Measurements from ENCODE around the gene TEKTIP1. TPM values are rescaled to one million over a fixed set of nuclear protein-coding genes. Genes with fewer than 3 reads are reported as not detected.

The TEKTIP1 gene
- total and polyA plus RNA-seq, 2 donors (not counting 1 experiment from before 2014, with no cell fraction given) = not detected

DNA sequence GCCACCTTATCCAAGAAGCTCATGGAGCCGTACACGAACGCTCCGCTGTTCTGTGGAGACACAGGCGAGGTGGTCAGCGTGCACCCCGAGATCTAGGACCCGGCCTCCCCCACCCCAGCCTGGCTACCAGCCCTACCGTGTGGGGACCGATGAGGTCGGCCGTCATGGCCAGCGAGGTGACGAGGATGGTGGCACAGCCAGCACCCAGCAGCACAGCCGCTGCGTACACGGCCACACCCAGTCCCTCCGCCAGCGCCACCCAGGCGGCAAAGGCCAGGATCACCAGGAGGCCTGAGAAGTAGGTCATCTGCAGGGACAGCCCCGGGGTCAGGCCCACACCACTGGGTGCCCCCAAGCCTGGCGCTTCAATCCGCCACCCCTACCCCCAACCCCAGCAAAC is 7.1 kb downstream of the TEKTIP1 start:
- Histone ChIP-seq H3K9ac (ENCODE audit: insufficient read depth, low read length) (no peak overlapping the region), H4K20me1 (ENCODE audit: control insufficient read depth, extremely low read depth, insufficient read depth, low read length) (no peaks in the 10 kb centered on the region), H3K27ac (ENCODE audit: insufficient read depth, low read length) (no peak overlapping the region), H3K4me1 (ENCODE audit: control insufficient read depth, extremely low read depth, insufficient read depth, low read length) (no peaks in the 10 kb centered on the region), H3K4me2 (ENCODE audit: extremely low read depth, insufficient read depth, low read length) (no peak overlapping the region), H2AFZ (ENCODE audit: low read length) (no peak overlapping the region), H3K9me3 (ENCODE audit: control insufficient read depth, insufficient read depth, low read depth, low read length) (no peaks in the 10 kb centered on the region), H3K36me3 (ENCODE audit: control insufficient read depth, insufficient read depth, low read length) (peaks cover 20% of the 10 kb centered on the region), H3K79me2 (ENCODE audit: control insufficient read depth, insufficient read depth, low read length) (no peaks in the 10 kb centered on the region), H3K4me3 (replicated peaks in 1 of 4; ENCODE audit: control extremely low read depth in 1 of 4, insufficient read depth in 1 of 4, low read depth in 3 of 4, low read length in 4 of 4) (no peak overlapping the region), H3K27me3 (ENCODE audit: control insufficient read depth, insufficient read depth, low read length) (no peaks in the 10 kb centered on the region)
- no peak for TF ChIP-seq EZH2 (IDR thresholded peaks at IDR 0.05; ENCODE audit: low read length, missing control alignments)
- TF ChIP-seq, protein P1, sequence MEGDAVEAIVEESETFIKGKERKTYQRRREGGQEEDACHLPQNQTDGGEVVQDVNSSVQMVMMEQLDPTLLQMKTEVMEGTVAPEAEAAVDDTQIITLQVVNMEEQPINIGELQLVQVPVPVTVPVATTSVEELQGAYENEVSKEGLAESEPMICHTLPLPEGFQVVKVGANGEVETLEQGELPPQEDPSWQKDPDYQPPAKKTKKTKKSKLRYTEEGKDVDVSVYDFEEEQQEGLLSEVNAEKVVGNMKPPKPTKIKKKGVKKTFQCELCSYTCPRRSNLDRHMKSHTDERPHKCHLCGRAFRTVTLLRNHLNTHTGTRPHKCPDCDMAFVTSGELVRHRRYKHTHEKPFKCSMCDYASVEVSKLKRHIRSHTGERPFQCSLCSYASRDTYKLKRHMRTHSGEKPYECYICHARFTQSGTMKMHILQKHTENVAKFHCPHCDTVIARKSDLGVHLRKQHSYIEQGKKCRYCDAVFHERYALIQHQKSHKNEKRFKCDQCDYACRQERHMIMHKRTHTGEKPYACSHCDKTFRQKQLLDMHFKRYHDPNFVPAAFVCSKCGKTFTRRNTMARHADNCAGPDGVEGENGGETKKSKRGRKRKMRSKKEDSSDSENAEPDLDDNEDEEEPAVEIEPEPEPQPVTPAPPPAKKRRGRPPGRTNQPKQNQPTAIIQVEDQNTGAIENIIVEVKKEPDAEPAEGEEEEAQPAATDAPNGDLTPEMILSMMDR (conservative IDR thresholded peaks at IDR 0.05 in 1 of 2, IDR thresholded peaks at IDR 0.05 in 1 of 2; ENCODE audit: low read depth in 1 of 2, low read length in 2 of 2) = no peak
- no peak for DNase-seq (ENCODE audit: low read depth in 2 of 2)

DNA sequence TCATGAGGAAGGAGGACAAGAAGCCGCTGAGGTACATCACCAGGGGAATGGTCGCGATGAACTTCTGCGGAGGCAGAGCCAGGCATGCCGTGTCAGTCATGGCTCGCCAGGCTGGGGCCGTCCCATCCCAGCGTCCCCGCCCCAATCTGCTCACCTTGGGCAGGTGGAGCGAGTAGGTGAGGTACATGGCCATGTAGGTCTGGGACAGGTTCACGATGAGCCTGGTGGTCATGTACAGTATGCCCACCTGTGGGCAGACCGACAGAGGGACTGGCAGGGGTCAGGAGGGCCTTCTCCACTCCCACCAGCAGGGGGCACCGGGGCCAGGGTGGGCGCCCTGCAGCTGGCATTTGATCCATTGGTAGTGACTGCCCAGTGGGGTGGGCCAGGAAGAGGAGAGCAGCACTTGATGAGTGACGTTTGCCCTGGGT is 8.3 kb downstream of the TEKTIP1 start:
- Histone ChIP-seq H2AFZ (ENCODE audit: low read length) (no peak overlapping the region), H3K4me3 (replicated peaks in 1 of 4; ENCODE audit: control extremely low read depth in 1 of 4, insufficient read depth in 1 of 4, low read depth in 3 of 4, low read length in 4 of 4) (no peak overlapping the region), H4K20me1 (ENCODE audit: control insufficient read depth, extremely low read depth, insufficient read depth, low read length) (no peaks in the 10 kb centered on the region), H3K4me2 (ENCODE audit: extremely low read depth, insufficient read depth, low read length) (no peak overlapping the region), H3K4me1 (ENCODE audit: control insufficient read depth, extremely low read depth, insufficient read depth, low read length) (no peaks in the 10 kb centered on the region), H3K27ac (ENCODE audit: insufficient read depth, low read length) (no peak overlapping the region), H3K9ac (ENCODE audit: insufficient read depth, low read length) (no peak overlapping the region), H3K79me2 (ENCODE audit: control insufficient read depth, insufficient read depth, low read length) (no peaks in the 10 kb centered on the region), H3K36me3 (ENCODE audit: control insufficient read depth, insufficient read depth, low read length) (peaks cover 20% of the 10 kb centered on the region), H3K27me3 (ENCODE audit: control insufficient read depth, insufficient read depth, low read length) (no peaks in the 10 kb centered on the region), H3K9me3 (ENCODE audit: control insufficient read depth, insufficient read depth, low read depth, low read length) (no peaks in the 10 kb centered on the region)
- no peak for TF ChIP-seq EZH2 (IDR thresholded peaks at IDR 0.05; ENCODE audit: low read length, missing control alignments)
- TF ChIP-seq, protein P1 (conservative IDR thresholded peaks at IDR 0.05 in 1 of 2, IDR thresholded peaks at IDR 0.05 in 1 of 2; ENCODE audit: low read depth in 1 of 2, low read length in 2 of 2) = peak; percentile 49 to 63
- DNase-seq (ENCODE audit: low read depth in 2 of 2) = no peak

DNA sequence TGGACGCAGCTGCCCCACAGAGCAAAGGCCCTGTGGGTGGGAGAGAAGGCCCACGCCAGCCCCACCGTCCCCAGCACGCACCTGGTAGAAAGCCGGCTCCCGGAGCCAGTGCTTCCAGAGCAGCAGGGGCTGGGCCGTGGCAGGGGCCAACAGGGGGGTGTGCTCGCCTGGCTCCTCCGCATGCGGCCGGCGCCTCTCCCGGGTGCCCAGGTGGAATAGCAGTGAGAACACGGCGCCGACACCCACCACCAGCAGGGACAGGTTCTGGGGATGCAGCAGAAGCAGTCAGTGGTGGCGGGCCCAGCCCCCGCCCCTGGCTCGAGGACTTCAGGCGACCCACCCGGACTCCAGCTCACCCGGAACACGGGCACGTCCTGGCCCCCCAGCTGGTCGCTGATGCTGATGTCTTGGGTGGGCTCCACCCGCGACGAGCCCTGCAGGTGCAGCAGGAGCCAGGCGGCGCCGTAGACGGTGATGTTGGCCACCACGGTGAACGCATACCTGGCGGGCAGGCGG is 8.9 kb downstream of the TEKTIP1 start:
- Histone ChIP-seq H3K4me1 (ENCODE audit: control insufficient read depth, extremely low read depth, insufficient read depth, low read length) (no peaks in the 10 kb centered on the region), H3K36me3 (ENCODE audit: control insufficient read depth, insufficient read depth, low read length) (peaks cover 20% of the 10 kb centered on the region), H3K9me3 (ENCODE audit: control insufficient read depth, insufficient read depth, low read depth, low read length) (no peaks in the 10 kb centered on the region), H3K79me2 (ENCODE audit: control insufficient read depth, insufficient read depth, low read length) (no peaks in the 10 kb centered on the region), H2AFZ (ENCODE audit: low read length) (no peak overlapping the region), H3K27me3 (ENCODE audit: control insufficient read depth, insufficient read depth, low read length) (no peaks in the 10 kb centered on the region), H3K9ac (ENCODE audit: insufficient read depth, low read length) (no peak overlapping the region), H3K27ac (ENCODE audit: insufficient read depth, low read length) (no peak overlapping the region), H4K20me1 (ENCODE audit: control insufficient read depth, extremely low read depth, insufficient read depth, low read length) (no peaks in the 10 kb centered on the region), H3K4me2 (ENCODE audit: extremely low read depth, insufficient read depth, low read length) (no peak overlapping the region), H3K4me3 (replicated peaks in 1 of 4; ENCODE audit: control extremely low read depth in 1 of 4, insufficient read depth in 1 of 4, low read depth in 3 of 4, low read length in 4 of 4) (no peak overlapping the region)
- no peak for TF ChIP-seq EZH2 (IDR thresholded peaks at IDR 0.05; ENCODE audit: low read length, missing control alignments)
- TF ChIP-seq, protein P1 (conservative IDR thresholded peaks at IDR 0.05 in 1 of 2, IDR thresholded peaks at IDR 0.05 in 1 of 2; ENCODE audit: low read depth in 1 of 2, low read length in 2 of 2) = no peak
- DNase-seq (ENCODE audit: low read depth in 2 of 2) = no peak
